Measurements from ENCODE around the gene PRKN.

DNA sequence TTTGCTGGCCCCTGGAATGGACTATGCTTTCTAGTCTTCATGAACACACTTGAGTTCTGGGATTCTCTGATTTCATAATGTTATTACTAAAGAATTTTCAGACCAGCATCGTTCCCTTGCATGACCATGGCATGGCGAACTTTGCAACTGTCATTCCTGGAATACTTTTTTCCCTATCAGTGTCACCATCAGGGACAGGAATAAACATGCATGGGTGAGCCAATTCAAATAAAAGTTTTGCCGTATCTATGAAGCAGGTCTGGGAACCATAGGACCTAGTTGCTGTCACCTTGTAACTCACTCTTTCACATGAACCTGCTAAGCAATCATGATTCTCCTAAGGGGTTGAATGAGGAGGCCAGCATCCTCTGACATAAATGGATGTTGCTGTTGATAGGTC, 1385.5 kb downstream of the PRKN start:
- TF ChIP-seq EZH2 (IDR thresholded peaks at IDR 0.05; ENCODE audit: borderline replicate concordance, low read depth, low read length, severe bottlenecking) (no peak), POLR2AphosphoS5 (IDR thresholded peaks at IDR 0.05; ENCODE audit: insufficient read depth, low read depth, low read length) (no peak), POLR2A (IDR thresholded peaks at IDR 0.05; ENCODE audit: low read depth, low read length) (no peak)
- TF ChIP-seq, protein P1, sequence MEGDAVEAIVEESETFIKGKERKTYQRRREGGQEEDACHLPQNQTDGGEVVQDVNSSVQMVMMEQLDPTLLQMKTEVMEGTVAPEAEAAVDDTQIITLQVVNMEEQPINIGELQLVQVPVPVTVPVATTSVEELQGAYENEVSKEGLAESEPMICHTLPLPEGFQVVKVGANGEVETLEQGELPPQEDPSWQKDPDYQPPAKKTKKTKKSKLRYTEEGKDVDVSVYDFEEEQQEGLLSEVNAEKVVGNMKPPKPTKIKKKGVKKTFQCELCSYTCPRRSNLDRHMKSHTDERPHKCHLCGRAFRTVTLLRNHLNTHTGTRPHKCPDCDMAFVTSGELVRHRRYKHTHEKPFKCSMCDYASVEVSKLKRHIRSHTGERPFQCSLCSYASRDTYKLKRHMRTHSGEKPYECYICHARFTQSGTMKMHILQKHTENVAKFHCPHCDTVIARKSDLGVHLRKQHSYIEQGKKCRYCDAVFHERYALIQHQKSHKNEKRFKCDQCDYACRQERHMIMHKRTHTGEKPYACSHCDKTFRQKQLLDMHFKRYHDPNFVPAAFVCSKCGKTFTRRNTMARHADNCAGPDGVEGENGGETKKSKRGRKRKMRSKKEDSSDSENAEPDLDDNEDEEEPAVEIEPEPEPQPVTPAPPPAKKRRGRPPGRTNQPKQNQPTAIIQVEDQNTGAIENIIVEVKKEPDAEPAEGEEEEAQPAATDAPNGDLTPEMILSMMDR (IDR thresholded peaks at IDR 0.05; ENCODE audit: extremely low read depth in 1 of 2, insufficient read depth in 1 of 2, low read depth in 1 of 2, low read length in 2 of 2), result no peak

Measured in endothelial cell of umbilical vein (primary cell).